Stimulated activated CD4-positive, alpha-beta T cell treated with anti-CD3 and anti-CD28 coated beads, Interleukin-4, amount 100 ng/mL, for 4 hours (primary cell): ENCODE measurements around the gene POLR2L.

ENCODE experiments used
- DNase-seq, 2 experiments: peaks; one replicate each; pipeline ENCODE4 v3.0.0-alpha.2; 2020

Gene POLR2L

DNA sequence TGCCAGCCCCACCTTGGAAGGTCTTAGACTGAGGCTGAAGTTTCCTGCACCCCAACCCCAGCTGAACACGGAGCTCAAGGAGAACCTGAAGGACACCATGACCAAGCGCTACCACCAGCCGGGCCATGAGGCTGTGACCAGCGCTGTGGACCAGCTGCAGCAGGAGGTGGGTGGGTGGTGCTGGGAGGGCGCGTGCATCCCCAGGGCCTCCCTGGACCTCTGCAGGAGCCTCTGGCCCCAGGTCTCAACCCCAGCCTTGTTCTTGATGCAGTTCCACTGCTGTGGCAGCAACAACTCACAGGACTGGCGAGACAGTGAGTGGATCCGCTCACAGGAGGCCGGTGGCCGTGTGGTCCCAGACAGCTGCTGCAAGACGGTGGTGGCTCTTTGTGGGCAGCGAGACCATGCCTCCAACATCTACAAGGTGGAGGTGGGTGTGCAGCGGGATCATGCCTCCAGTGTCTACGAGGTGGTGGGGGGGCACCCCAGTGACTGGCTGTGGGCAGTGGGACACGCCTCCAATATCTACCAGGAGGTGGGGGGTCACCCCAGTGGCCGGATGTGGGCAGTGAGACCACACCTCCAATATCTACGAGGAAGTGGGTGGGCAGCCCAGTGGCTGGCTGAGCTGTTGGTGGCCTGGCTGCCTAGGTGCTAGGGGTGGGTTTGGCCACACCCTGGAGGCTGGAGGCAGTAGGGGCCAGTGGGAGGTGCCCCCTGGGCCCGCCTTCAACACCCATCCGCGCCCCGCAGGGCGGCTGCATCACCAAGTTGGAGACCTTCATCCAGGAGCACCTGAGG is 4.9 kb downstream of the POLR2L start:
- no peak for DNase-seq

DNA sequence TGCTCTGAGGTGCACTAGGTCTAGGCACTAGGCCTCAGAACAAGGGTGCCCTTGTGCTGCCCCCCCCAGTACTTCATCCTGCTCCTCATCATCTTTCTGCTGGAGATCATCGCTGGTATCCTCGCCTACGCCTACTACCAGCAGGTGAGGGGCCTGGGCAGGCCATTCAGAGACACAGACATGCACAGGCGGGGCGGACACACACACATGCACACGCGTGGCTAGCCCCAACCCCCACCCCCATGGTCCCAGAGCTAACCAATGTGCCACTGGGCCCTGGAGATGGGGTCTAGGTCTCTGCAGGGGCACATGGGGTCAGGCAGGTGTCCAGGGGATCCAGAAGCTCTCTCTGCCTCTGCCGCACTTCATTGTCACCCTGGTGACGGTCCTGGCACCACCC is 5.6 kb downstream of the POLR2L start:
- no peak for DNase-seq

DNA sequence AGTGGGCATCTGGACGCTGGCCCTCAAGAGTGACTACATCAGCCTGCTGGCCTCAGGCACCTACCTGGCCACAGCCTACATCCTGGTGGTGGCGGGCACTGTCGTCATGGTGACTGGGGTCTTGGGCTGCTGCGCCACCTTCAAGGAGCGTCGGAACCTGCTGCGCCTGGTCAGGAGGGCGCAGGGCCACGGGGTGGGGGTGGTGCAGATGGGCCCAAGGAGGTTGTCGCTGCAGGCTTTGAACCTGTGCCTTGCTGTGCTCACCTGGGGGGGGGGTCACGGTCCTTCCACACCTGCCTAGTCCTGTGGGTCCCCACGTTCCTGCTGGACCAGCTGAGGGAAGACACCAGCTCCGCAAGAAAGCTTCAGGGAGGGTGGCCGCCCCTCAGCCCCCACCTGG is 6.1 kb downstream of the POLR2L start:
- DNase-seq = no peak

DNA sequence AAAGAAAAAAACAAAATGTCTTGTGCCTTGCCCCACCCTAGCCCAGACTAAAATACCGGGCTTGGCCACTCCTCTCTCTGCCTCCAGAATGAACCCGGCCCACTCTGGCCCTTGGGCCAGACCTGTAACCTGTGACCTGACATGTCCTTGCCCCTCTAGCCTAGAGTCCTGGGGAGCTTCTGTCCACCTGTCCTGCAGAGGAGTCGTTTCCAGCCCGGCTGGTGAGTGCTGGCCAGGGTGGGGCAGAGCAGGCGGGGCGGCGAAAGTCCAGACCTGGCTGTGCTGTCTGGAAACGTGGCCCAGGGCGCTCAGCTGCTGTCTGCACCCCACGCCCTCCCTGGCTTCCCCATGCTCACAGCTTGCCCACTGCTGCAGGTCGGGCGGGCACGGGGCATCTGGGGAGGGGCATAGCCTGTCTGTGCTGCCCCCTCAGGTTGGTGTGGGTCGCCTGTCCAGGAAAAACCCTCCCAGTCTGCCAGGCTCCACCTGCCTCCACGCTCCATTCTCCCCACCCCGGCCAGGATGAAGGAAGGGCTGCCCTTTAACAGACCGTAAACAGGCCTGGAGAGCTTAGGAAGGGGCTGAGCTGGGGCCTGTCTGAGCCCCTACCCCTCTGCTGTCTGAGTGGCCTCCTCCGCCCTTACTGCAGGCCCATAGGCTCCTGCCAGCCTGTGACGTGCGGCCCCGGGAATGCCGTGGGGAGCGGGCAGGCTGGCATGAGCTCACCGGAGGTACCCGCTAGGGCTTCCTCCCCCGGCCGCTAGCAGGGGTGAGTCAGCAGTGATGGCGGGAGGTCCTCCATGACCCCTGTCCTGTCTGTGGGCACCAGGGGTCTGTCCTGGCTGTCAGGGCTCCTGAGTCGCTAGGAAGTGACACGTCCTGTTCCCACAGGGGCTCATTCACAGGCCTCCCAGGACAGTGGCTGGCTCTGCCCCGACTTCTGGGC is 7.7 kb downstream of the POLR2L start:
- no peak for DNase-seq

DNA sequence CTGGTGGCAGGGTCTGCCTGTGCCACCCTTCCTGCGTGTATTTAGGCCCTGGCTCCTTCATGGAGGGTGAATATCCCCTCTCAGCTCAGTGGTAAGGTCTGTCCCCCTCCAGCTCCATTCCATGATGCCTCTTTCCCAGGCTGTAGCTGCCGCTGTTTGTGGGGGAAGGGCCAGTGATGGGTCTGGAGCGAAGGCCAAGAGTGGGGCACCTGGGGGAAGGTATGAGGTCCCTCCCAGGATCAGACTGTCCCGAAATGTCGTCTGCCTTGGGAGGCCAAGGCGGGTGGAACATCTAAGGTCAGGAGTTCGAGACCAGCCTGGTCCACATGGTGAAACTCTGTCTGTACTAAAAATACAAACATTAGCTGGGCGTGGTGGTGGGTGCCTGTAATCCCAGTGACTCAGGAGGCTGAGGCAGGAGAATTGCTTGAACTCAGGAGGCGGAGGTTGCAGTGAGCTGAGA is 8.4 kb downstream of the POLR2L start:
- no peak for DNase-seq

DNA sequence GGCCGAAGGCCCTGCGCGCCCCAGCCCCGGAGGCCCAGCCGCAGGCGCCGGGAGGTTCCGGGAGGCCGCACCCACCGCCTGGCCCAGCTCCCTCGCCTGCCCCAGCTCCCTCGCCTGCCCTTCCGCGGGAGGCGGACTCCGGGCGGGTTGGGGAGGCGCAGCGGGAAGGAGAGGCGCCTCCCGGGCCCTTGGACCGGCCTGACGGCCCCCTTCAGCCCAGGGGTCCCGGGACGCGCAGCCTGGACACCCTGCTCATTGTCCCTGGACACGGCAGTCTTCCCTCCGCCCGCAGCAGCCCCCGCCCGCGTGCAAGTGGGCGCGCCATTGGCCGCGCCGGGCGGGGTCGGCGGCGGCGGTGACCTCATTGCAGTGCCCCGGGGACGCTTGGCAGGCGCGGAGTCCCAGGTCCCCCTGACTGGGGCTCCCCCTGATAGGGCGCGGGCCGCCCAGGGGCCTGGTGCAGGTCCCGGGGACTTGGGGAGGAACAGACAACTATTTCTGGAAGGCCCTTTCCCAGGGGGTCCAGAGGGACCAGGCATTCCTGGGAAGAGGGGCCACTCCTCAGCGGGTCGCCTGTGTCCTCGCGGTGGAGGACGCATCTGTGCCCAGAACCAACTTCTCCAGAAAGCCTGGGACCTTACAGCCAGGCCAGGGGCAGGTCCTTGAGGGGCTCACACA is 9.1 kb downstream of the POLR2L start:
- no peak for DNase-seq

DNA sequence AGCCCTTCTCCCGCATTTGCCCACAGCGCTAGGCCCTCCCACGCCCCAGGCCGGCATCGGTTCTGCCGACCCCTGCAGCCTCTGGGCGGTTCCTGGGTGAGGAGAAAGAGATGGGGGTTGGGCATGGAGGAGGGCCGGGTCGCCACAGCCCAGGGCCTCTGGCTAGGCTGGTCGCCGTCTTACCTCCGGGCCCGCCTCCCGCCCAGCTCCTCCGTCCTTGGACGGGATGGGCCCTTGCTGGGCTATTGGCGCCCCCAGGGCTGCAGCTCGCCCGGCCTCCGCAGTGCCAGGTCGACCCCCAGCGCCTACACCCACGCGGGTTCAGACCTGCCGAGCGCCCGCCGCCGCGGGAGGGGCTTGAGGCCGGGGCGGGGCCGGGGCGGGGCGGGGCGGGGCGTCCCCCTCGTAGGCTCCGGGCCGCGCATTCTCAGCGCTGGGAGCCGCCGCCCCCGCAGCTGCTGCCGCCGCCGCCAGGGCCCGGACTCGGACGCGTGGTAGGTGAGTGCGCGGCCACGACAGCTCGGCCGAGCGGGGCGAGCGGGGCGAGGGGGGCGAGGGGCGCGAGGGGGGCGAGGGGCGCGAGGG is 9.7 kb downstream of the POLR2L start, which contains the start of gene CD151:
CD151 (plus strand) TSS at position 424 of the 585 bp plus-strand sequence. CDS start 3,118 bp downstream, outside the sequence.
- peak; percentile 52 to 60 for DNase-seq

DNA sequence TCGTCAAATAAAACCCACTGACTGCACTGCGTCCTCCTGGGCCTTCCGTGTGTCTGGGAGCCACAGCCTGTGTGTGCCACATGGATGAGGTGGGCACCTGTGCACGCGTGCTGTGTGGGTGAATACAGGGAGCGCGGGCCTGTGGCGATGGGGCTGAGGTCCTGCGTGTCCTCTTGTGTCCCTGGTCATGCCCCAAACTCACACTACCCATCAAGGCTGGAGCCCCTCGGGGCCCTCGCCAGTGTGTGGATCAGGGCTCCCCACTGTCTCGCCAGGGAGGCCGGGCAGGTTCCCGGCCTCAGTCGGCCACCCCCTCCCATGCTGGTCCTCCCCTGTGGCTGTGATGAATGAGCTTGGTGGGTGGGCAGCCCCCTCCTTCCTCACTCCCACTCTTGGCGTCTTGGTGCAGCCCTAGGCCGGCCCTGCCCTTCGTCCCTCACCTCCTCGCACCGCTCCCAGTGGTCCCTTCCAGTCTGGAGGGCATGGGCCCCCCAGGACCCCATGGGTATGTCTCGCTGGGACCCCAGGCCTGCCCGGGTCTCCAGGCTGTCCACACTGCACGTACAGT is 10.3 kb downstream of the POLR2L start:
- no peak for DNase-seq

DNA sequence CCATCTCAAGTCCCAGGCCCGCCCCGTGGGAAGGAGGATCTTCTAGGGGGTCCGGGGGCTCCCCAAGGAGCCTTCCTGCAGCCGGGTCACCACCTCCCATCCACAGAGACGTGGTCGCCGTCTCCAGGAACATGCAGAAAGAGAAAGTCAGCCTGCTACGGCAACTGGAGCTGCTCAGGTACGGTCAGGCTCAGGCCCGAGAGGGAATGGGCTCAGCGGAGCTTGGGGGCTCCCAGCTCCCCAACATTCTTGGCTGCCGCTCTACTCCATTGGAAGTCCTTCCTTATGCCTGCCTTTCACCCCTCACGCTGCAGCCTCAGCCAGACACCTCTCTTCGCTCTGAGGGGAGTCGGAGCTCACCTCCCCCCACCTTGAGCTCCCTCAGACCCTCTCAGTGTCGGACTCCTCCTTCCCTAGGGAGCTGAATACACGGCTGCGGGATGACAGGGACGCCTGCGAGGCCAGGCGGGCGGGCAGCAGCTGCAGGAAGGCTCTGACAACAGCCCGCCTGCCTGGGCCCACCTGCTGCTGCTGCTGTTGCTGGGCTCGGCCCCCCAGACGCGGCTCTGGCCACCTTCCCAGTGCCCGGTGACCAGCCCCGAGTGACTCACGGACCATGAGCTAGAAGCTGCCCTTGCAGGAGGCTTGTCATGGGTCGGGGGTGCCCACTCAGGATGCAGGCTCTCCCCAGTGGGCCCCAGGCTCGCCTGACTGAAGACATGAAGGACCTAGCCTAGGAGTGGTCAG is 11.0 kb downstream of the POLR2L start:
- DNase-seq = no peak

DNA sequence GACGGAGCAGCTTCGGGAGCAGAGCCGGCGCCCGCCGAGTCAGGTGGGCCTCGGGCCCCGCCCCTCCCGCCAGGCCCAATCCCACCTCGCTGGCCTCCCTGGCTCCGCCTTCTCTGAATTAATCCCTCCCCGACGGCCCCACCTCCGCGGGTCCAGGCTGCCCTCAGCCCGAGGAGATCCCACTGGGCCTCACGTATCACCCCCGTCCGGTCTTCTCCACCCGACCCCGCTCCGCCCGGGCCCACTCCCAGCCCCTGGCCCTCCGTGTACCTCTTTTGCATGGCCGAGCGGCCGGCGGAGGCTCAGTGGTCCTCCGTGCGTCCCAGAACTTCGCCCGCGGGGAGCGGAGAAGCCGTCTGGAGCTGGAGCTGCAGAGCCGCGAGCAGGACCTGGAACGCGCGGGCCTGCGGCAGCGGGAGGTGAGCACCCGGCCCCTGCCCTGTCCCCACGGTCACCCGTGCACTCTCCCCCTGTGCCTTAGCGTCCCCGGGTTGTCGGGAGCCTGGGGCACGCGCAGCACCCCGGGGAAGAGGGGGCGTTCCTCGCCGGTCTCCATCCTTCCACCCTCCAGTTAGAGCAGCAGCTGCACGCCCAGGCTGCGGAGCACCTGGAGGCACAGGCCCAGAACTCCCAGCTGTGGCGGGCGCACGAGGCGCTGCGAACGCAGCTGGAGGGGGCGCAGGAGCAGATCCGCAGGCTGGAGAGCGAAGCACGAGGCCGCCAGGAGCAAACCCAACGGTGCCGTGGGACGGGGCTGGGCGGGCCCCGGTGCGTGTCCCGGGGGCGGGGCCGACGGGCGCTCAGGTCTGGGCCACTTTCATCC is 11.8 kb downstream of the POLR2L start:
- DNase-seq = peak; percentile 47 to 53

DNA sequence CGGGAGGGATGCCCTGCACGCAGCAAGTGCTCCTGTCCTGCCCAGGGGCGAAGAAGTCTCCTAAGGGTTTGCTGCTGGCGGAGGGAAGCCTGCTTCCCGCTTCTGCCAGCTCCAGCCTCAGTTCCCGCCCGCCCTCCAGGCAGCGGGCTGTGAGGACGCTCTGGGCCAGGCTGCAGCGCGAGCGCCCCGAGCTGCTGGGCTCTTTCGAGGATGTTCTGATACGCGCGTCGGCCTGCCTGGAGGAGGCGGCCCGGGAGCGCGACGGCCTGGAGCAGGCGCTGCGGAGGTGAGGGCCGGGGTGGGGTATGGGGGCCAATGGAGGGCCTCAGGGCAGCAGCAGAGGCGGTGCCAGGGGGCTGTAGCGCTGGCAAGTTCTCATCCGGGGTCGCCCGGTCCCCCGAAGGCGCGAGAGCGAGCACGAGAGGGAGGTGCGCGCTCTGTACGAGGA is 12.5 kb downstream of the POLR2L start:
- DNase-seq = no peak

DNA sequence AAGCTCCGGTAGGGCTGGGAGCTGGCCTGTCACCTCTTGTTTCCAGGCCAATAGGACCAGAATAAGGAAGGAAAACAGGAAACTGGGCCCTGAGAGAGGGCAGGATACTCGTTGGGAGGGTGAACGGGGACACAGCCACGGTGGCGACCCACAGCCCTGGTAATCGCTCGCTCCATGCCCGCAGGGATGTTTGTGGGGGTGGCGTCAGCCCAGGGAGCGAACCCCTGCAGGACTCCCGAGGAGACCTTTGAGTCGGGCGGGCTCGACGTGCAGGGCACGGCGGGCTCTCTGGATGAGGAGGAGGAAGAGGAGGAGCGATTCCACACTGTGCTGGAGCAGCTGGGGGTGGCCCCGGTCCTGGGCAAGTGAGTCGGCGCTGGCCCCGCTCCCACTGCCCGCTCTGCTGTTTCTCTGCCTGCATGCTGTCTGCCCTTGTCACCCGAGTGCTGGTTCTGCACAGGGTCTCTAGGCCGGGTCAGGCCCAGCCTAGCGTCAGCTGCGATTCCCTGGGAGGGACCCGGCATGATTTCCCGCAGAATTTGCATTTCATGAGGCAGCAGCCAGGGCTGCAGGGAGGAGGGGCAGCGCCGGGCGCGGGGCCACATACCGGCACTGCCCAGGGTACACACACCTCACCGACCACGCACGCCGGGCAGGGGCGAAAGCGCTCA is 13.0 kb downstream of the POLR2L start:
- DNase-seq = no peak

DNA sequence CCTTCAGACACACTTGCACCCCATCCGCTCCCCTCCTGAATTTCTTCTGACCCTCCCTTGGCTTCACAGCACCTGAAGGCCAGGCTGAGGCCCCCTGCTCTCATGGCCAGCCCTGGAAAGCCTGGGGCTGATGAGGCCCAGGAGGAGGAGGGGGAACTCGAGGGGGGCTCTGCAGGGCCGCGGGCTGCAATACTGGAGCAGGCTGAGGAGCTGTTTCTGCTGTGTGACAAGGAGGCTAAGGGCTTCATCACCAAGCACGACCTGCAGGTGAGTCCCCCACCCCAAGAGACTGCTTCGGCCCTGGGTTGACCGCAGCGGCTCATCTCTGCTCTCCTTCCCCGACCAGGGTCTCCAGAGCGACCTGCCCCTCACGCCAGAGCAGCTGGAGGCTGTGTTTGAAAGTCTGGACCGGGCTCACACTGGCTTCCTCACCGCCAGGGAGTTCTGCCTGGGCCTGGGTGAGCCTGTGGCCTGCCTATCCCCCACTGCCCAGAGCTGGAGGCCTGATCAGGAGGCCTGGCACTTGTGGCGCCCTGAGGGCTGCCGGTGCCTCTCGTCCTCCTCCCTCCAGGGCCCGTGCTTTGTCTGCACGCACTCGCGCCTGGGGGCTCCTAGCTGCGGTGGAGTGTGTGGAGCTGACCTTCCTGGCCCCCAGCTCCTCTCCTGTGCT is 13.7 kb downstream of the POLR2L start:
- DNase-seq = no peak

DNA sequence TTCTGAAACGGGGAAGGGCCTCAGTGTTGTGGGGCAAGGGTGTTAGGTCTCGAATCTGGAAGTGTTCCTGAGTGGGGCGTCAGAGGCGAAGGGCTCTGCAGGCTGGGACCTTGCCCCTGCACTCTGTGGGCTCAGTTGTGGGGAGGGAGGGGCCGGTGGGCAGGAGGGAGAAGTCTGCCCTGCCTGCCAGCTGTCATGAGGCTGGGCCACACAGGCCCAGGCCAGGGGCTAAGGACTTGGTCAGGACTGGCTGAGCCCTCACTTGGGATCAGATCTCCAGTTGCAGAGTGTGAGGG is 14.5 kb downstream of the POLR2L start, which contains the start of gene CRACR2B:
CRACR2B (plus strand) TSS at position 23 of the 296 bp plus-strand sequence. CDS start 689 bp downstream, outside the sequence.
- DNase-seq = no peak

DNA sequence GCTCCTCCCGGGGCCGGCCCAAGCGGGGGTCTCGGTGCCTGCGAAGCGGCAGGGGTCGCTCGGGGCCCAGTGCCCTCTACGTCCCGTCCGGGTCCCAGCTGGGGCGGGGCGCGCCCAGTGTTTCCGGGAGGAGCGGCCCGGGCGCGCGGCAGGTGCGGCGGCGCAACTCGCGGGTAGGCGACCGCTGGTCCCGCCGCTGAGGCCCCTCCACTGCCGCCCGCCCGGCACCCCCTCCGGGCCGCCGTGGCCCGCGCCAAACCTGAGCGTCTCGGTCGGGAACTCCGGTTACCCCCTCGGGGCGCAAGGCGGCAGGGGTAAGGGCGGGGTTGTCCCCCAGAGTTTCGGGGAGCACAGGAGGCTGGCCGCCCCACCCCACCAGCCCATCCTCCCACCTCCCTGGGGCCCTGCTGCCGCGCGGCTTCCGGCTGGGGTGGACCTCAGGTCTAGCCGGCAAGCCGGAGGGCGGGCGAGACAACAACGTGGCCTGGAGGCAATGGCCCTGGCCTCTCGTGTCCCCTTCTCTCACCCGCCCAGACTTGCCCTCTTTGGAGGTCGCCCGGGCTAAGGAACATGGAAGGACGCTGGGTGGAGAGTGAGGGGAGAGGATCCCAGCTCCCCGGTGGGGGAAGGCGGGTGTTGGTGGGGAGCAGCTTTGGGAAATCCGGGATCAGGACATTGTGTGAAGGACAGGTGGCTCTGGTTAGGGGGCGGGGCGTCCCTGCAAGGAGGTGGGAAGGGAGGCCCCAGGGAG is 15.0 kb downstream of the POLR2L start:
- no peak for DNase-seq

DNA sequence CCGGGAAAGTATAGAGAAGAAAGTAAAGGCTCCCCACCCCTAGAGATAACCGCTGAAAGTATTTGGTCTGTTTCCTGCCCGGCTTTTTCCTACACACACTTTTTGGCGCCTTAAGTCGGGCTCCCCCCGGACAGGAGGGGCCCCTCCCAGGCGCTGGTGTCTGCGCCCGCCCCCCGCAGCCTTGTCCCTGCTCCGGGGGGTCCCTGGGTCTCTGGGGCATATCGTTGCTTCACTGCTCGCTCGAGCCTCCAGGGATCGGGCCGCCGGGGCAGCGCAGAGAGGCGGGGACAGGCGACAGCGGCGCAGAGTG is 15.5 kb downstream of the POLR2L start:
- no peak for DNase-seq

DNA sequence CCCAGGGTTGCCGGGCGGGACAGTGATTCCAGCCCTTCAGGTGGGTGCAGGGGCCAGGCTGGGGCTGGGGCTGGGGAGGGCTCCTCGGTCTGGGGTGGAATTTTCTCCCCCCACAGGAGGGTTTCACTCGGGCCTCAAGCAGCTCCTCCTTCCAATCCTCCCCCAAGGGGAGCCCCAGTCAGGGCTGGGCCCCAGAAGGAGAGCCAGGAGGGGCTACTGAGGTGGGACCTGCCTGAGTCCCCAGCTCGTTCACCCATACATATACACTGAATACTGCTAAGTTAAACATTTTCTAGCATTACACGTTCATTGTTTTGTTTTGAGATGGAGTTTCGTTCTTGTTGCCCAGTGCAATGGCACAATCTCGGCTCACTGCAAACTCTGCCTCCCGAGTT is 16.1 kb downstream of the POLR2L start:
- no peak for DNase-seq

DNA sequence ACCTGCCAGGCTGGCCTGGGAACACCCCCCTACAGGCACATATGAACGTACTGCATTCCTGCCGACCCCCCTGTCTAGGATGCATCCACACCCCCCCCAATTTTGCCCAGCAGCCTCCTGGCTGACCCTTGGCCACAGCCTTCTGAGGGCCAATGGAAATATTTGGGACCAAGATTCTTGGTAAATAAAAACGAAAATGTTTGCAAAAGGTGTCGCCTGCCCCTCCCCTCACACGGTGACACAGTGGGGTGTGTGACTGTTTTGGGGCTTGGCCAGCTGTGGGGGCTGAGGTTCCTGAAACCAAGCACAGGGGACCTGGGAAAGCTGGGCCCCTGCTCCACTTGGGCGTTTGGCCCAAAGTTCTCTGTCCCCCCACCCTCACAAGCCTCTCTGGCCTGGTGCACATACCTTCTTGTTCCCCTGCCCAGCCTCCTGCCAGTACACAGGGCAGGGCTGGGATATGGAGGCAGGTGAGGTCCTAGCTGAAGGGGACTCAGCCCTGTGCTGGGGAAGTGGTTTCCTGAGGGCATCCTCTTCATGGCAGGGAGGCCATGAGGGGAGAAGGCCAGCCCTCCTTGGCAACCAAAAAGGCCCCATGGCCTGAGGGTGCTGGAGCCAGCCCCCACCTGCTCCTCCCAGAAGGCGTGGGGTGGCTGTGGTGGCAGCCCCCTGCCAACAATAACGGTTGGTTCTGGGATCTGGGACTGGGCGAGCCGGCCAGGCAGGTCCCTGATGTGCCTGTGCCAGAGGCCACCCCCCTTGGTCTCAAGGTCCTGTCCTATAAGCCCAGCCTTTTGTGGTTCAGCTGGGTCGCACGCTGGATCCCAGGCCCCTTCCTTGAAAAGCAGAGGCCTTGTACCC is 16.7 kb downstream of the POLR2L start:
- no peak for DNase-seq
